ENCODE data around the gene BABAM1. TPM values are rescaled to one million over a fixed set of nuclear protein-coding genes. Genes with fewer than 3 reads are reported as not detected.
A peak's percentile ranks its signal among the peaks of the same experiment; 100 is the strongest.

BABAM1 gene
- total and polyA plus RNA-seq, 9 of the 15 experiments (the other 6 are each of a cell fraction or from before 2014, with no cell fraction given), result 14.7 to 160 (median 113) TPM

- 0 out of 4 replicates have a peak, but pooled peaks of 1 of the 2 experiments have one; percentile 44 for TF ChIP-seq HDAC1 (IDR thresholded peaks at IDR 0.05)
- TF ChIP-seq BRD9 (IDR thresholded peaks at IDR 0.05; ENCODE audit: low read depth, partially characterized antibody), result no peak
- no peak for TF ChIP-seq MTA2 (IDR thresholded peaks at IDR 0.05; ENCODE audit: low read depth)
- no peak for TF ChIP-seq NFE2 (IDR thresholded peaks at IDR 0.05; ENCODE audit: low read depth)
- TF ChIP-seq RREB1 (CRISPR knock-in tag; IDR thresholded peaks at IDR 0.05), result peak; percentile 64
- TF ChIP-seq ZNF280B (CRISPR knock-in tag; IDR thresholded peaks at IDR 0.05), result no peak
- peak; percentile 50 for TF ChIP-seq U2AF1 (optimal IDR thresholded peaks at IDR 0.05; ENCODE audit: low read depth, low read length)
- no peak for TF ChIP-seq SIRT6 (IDR thresholded peaks at IDR 0.05; ENCODE audit: low read depth, low read length)
- no peak for TF ChIP-seq ZNF146 (CRISPR knock-in tag; IDR thresholded peaks at IDR 0.05; ENCODE audit: unreplicated experiment)
- no peak for TF ChIP-seq ZKSCAN1 (IDR thresholded peaks at IDR 0.05; ENCODE audit: low read depth, low read length)
- TF ChIP-seq RHOXF2B (CRISPR knock-in tag; conservative IDR thresholded peaks at IDR 0.05), result no peak
- peak; percentile 58 for TF ChIP-seq ETV5 (CRISPR knock-in tag; IDR thresholded peaks at IDR 0.05; ENCODE audit: low read depth)
- TF ChIP-seq ZNF140 (CRISPR knock-in tag; IDR thresholded peaks at IDR 0.05), result no peak
- no peak for TF ChIP-seq ELK1 (CRISPR knock-in tag; IDR thresholded peaks at IDR 0.05)
- no peak for TF ChIP-seq TFE3 (CRISPR knock-in tag; IDR thresholded peaks at IDR 0.05)
- TF ChIP-seq FOXP1 (CRISPR knock-in tag; IDR thresholded peaks at IDR 0.05), result peak; percentile 49; the same call in 1 of the 2 replicates
- TF ChIP-seq HDGF (IDR thresholded peaks at IDR 0.05), result no peak
- no peak for TF ChIP-seq NFATC3 (IDR thresholded peaks at IDR 0.05)
Measured at GRCh38 chr19:17235300-17235970, 31.8 kb upstream of the BABAM1 start (continued).

All from K562 (cell line).